Osteoblast (primary cell): ENCODE data around the gene MYOM1. TPM values are rescaled to one million over a fixed set of nuclear protein-coding genes. Genes with fewer than 3 reads are reported as not detected.

Source experiments
- DNase-seq: peaks from one replicate; pipeline ENCODE4 v3.0.0; 2011; ENCODE audit warnings: low spot score, mixed read lengths; ENCODE audit not compliant: insufficient read length; ENCODE audit errors: missing footprints
- H2AFZ ChIP-seq: 2 replicates; pipeline ENCODE4 v1.6.0; 2011; ENCODE audit warnings: mild to moderate bottlenecking, low read length
- H3K27ac ChIP-seq: 2 replicates; pipeline ENCODE4 v1.5.1; 2011; ENCODE audit warnings: mild to moderate bottlenecking, low read depth, low read length, moderate library complexity
- H3K27me3 ChIP-seq: 2 replicates; pipeline ENCODE4 v1.6.0; 2012; ENCODE audit warnings: mild to moderate bottlenecking, control low read depth, inconsistent platforms, low read length, moderate library complexity; ENCODE audit not compliant: insufficient read depth
- H3K36me3 ChIP-seq: 2 replicates; pipeline ENCODE4 v1.5.1; 2011; ENCODE audit warnings: mild to moderate bottlenecking, low read length, control low read depth, moderate library complexity; ENCODE audit not compliant: insufficient read depth
- H3K4me1 ChIP-seq: 2 replicates; pipeline ENCODE4 v1.5.1; 2011; ENCODE audit warnings: mild to moderate bottlenecking, low read length, control low read depth, moderate library complexity; ENCODE audit not compliant: insufficient read depth
- H3K4me2 ChIP-seq: 2 replicates; pipeline ENCODE4 v1.6.0; 2011; ENCODE audit warnings: mild to moderate bottlenecking, low read length; ENCODE audit not compliant: insufficient read depth
- H3K4me3 ChIP-seq: fragments of 200-600 bp; sonication (generic); 3 replicates; pipeline ENCODE4 v1.5.1; 2012; ENCODE audit warnings: mild to moderate bottlenecking, low read length, inconsistent platforms; ENCODE audit not compliant: insufficient read depth
- H3K79me2 ChIP-seq: 2 replicates; pipeline ENCODE4 v1.6.0; 2012; ENCODE audit warnings: mild to moderate bottlenecking, low read length, control low read depth, inconsistent platforms; ENCODE audit not compliant: insufficient read depth
- H3K9me3 ChIP-seq: 2 replicates; pipeline ENCODE4 v1.5.1; 2011; ENCODE audit warnings: low read depth, low read length, control low read depth
- H4K20me1 ChIP-seq: 2 replicates; pipeline ENCODE4 v1.6.0; 2012; ENCODE audit warnings: mild to moderate bottlenecking, low read length, control low read depth; ENCODE audit not compliant: insufficient read depth
- CTCF ChIP-seq: IDR thresholded peaks from 2 replicates; pipeline ENCODE4 v1.5.1; 2011; ENCODE audit warnings: mild to moderate bottlenecking, low read depth, low read length, moderate library complexity; ENCODE audit errors: extremely low read depth
- total RNA-seq: library from RNA; depleted of rRNA; stranded (reverse); fragments of >200 nt; gene quantifications from 2 replicates; pipeline ENCODE4 v1.2.3, GENCODE V29; 2012

Gene MYOM1
- total RNA-seq, 1 donor: 1.8 TPM

GRCh38 chr18:3056311-3056710 lies 163.5 kb downstream of the MYOM1 start:
- no peak overlapping the region for H2AFZ ChIP-seq
- no peak overlapping the region for H3K27ac ChIP-seq
- no peak overlapping the region for H3K4me2 ChIP-seq
- no peaks in the 10 kb centered on the region for H4K20me1 ChIP-seq
- DNase-seq: no peak
- no peaks in the 10 kb centered on the region for H3K9me3 ChIP-seq
- no peaks in the 10 kb centered on the region for H3K4me1 ChIP-seq
- no peak overlapping the region for H3K4me3 ChIP-seq
- H3K36me3 ChIP-seq: no peaks in the 10 kb centered on the region
- H3K79me2 ChIP-seq: no peaks in the 10 kb centered on the region
- peaks cover 12% of the 10 kb centered on the region for H3K27me3 ChIP-seq
- TF ChIP-seq CTCF: no peak

- DNase-seq: no peak
- TF ChIP-seq CTCF: no peak
- Histone ChIP-seq H3K4me3 (no peak overlapping the region), H2AFZ (no peak overlapping the region), H3K4me2 (no peak overlapping the region), H3K79me2 (no peaks in the 10 kb centered on the region), H3K36me3 (no peaks in the 10 kb centered on the region), H3K27me3 (peaks cover 12% of the 10 kb centered on the region), H3K27ac (no peak overlapping the region), H3K9me3 (no peaks in the 10 kb centered on the region), H4K20me1 (no peaks in the 10 kb centered on the region), H3K4me1 (no peaks in the 10 kb centered on the region)
These were observed 164.0 kb downstream of the MYOM1 start for GRCh38 chr18:3055816-3056215.

GRCh38 chr18:3055186-3055728 lies 164.5 kb downstream of the MYOM1 start:
- Histone ChIP-seq H2AFZ (no peak overlapping the region), H3K79me2 (no peaks in the 10 kb centered on the region), H3K27ac (no peak overlapping the region), H3K4me3 (no peak overlapping the region), H4K20me1 (no peaks in the 10 kb centered on the region), H3K36me3 (no peaks in the 10 kb centered on the region), H3K27me3 (peaks cover 12% of the 10 kb centered on the region), H3K9me3 (no peaks in the 10 kb centered on the region), H3K4me1 (no peaks in the 10 kb centered on the region), H3K4me2 (no peak overlapping the region)
- DNase-seq: no peak
- no peak for TF ChIP-seq CTCF

GRCh38 chr18:3054780-3055179 lies 165.0 kb downstream of the MYOM1 start:
- DNase-seq: no peak
- Histone ChIP-seq H4K20me1 (no peaks in the 10 kb centered on the region), H3K27ac (no peak overlapping the region), H3K4me1 (no peaks in the 10 kb centered on the region), H3K27me3 (peaks cover 12% of the 10 kb centered on the region), H3K36me3 (no peaks in the 10 kb centered on the region), H3K79me2 (no peaks in the 10 kb centered on the region), H3K4me3 (no peak overlapping the region), H2AFZ (no peak overlapping the region), H3K4me2 (no peak overlapping the region), H3K9me3 (no peaks in the 10 kb centered on the region)
- no peak for TF ChIP-seq CTCF
